Stomach (tissue), 9 donors: ENCODE data around the gene SPARC. TPM values are rescaled to one million over a fixed set of nuclear protein-coding genes. Genes with fewer than 3 reads are reported as not detected.
"Not testable (repeated sequence)": the region's sequence is repeated elsewhere in the genome, so short reads cannot be mapped to it uniquely, and the experiment has no call there.

Experiments
- DNase-seq, 2 donors: peaks; one replicate each; pipeline versions ENCODE4 v3.0.0 to v3.0.0-alpha.2; 2013 to 2019
- H3K27ac ChIP-seq, 5 donors: fragments of 200-600 bp in 4 of 5; sonication (generic) in 4 of 5; one replicate each; pipeline ENCODE4 v1.5.1; 2013 to 2019; ENCODE audit warnings: mild to moderate bottlenecking in 1 of 5, moderate library complexity in 1 of 5
- H3K27me3 ChIP-seq, 3 donors: fragments of 200-600 bp; sonication (generic); one replicate each; pipeline ENCODE4 v1.5.1; 2017 to 2019; ENCODE audit warnings: mixed run types in 1 of 3
- H3K36me3 ChIP-seq, 4 donors: fragments of 200-600 bp; sonication (generic); 1 replicate in 3 of 4; 2 replicates in 1 of 4; pipeline ENCODE4 v1.5.1; 2016 to 2019
- H3K4me1 ChIP-seq, 4 donors: fragments of 200-600 bp; sonication (generic); one replicate each; pipeline ENCODE4 v1.5.1; 2016 to 2019
- H3K4me3 ChIP-seq, 4 donors: fragments of 200-600 bp; sonication (generic) in 3 of 4; one replicate each; pipeline ENCODE4 v1.5.1; 2016 to 2019; ENCODE audit warnings: mild to moderate bottlenecking in 1 of 4
- H3K9me3 ChIP-seq, 4 donors: fragments of 200-600 bp; sonication (generic); one replicate each; pipeline ENCODE4 v1.5.1; 2016 to 2019
- CTCF ChIP-seq, 7 experiments: fragments of 450-650 bp in 4 of 7; fragments of 200-600 bp in 3 of 7; sonication (generic) in 3 of 7; IDR thresholded peaks; one replicate each; pipeline ENCODE4 v1.5.1; 2016 to 2019; ENCODE audit warnings: antibody characterized with exemption in 7 of 7, control low read depth in 2 of 7, mild to moderate bottlenecking in 1 of 7
- EP300 ChIP-seq: sonication (generic); formaldehyde crosslinking; IDR thresholded peaks from one replicate; pipeline ENCODE4 v1.6.1; 2017; ENCODE audit warnings: antibody characterized with exemption
- POLR2A ChIP-seq, 4 donors: fragments of 450-650 bp; IDR thresholded peaks; one replicate each; pipeline ENCODE4 v1.6.1; 2016; ENCODE audit warnings: antibody characterized with exemption in 4 of 4, control low read depth in 2 of 4, mild to moderate bottlenecking in 1 of 4, moderate library complexity in 1 of 4
- POLR2AphosphoS5 ChIP-seq, 3 donors: sonication (generic); formaldehyde crosslinking; IDR thresholded peaks; one replicate each; pipeline ENCODE4 v1.6.1; 2016; ENCODE audit warnings: antibody characterized with exemption in 3 of 3
- WGBS, 5 donors: extraction: QIAGEN DNeasy Blood & Tissue Kit in 3 of 5; methylation state at CpG; one replicate each; pipeline versions ENCODE4 v1.1.5 to v1.1.7; 2013 to 2018; 5-methylcytosine and 5-hydroxymethylcytosine counted together
- intact Hi-C: fragments of 100-400 bp; cut with DNase I; formaldehyde crosslinking; loops from one replicate; pipeline ENCODE4 v1.15.1; 2023; ENCODE audit warnings: low total_unique reads
- polyA plus RNA-seq, 3 donors: library from polyadenylated mRNA; stranded (reverse); fragments of 200-250 nt; gene quantifications; one replicate each; pipeline ENCODE4 v1.2.3, GENCODE V29; 2013
- total RNA-seq, 5 donors: library from RNA; depleted of rRNA; stranded (reverse); fragments of >200 nt; gene quantifications; one replicate each; pipeline versions ENCODE4 v1.1.0 to v1.2.3, GENCODE V29; 2014 to 2016
- donor health status: healthy with polysubstance abuse.
- donor health status: Bipolar disorder and iron deficiency.
- donor health status: healthy.

Gene SPARC
- total and polyA plus RNA-seq, 8 donors: 36.2 to 1,348 (median 94.7) TPM

GRCh38 chr5:151691706-151692105, 5.0 kb upstream of the SPARC start:
- H3K36me3 ChIP-seq: no peaks in the 10 kb centered on the region
- no peak overlapping the region for H3K27ac ChIP-seq
- no peaks in the 10 kb centered on the region for H3K9me3 ChIP-seq
- H3K27me3 ChIP-seq: peaks cover 0 to 6% (median 4%) of the 10 kb centered on the region in 3 donors
- H3K4me1 ChIP-seq: peaks cover 0 to 14% (median 6%) of the 10 kb centered on the region in 4 donors
- intact Hi-C loops: no loop called here
- no peak overlapping the region for H3K4me3 ChIP-seq
- WGBS, 5 donors: 79 to 93% (median 86%) methylated on average over 3 of the region's 3 CpGs
- no peak for DNase-seq
- TF ChIP-seq CTCF (IDR thresholded peaks at IDR 0.05): no peak

GRCh38 chr5:151689591-151689990, 2.9 kb upstream of the SPARC start:
- Histone ChIP-seq H3K4me1 (peaks cover 0 to 16% (median 5%) of the 10 kb centered on the region in 4 donors), H3K27me3 (peaks cover 0 to 14% (median 12%) of the 10 kb centered on the region in 3 donors)
- H3K36me3 ChIP-seq, intact Hi-C loops, H3K4me3 ChIP-seq, H3K27ac ChIP-seq, H3K9me3 ChIP-seq, DNase-seq: not testable (repeated sequence)
- WGBS, 5 donors: 79 to 91% (median 87%) methylated on average over 8 of the region's 8 CpGs

- Histone ChIP-seq H3K9me3 (no peaks in the 10 kb centered on the region), H3K27ac (peak overlapping the region in 2 of 5 donors; percentile 87 to 89), H3K36me3 (no peaks in the 10 kb centered on the region), H3K4me1 (peaks cover 0 to 28% (median 11%) of the 10 kb centered on the region in 4 donors), H3K27me3 (peaks cover 0 to 14% (median 12%) of the 10 kb centered on the region in 3 donors), H3K4me3 (no peak overlapping the region)
- no peak for DNase-seq
- no peak for TF ChIP-seq CTCF (IDR thresholded peaks at IDR 0.05)
- no peak for TF ChIP-seq EP300
- TF ChIP-seq POLR2A (IDR thresholded peaks at IDR 0.05): no peak
- intact Hi-C loops: no loop called here
- WGBS, 5 donors: 85 to 95% (median 92%) methylated on average over 3 of the region's 3 CpGs
Measured at GRCh38 chr5:151688436-151688835, 1.7 kb upstream of the SPARC start.

- intact Hi-C loops: no loop called here
- WGBS, 5 donors: 29 to 38% (median 32%) methylated on average over 10 of the region's 10 CpGs
- TF ChIP-seq EP300 (no peak), POLR2A (IDR thresholded peaks at IDR 0.05) (no peak), CTCF (IDR thresholded peaks at IDR 0.05) (no peak), POLR2AphosphoS5 (IDR thresholded peaks at IDR 0.05) (no peak)
- H3K4me1 ChIP-seq: peaks cover 9 to 51% (median 32%) of the 10 kb centered on the region in 4 donors
- DNase-seq: peak in 1 of 2 donors; percentile 53
- peak overlapping the region; percentile 60 to 89 (median 86) for H3K27ac ChIP-seq
- peaks cover 0 to 14% (median 12%) of the 10 kb centered on the region in 3 donors for H3K27me3 ChIP-seq
- H3K4me3 ChIP-seq: peak overlapping the region; percentile 50 to 58 (median 55)
- H3K9me3 ChIP-seq: no peaks in the 10 kb centered on the region
- H3K36me3 ChIP-seq: peaks cover 0 to 7% (median 0%) of the 10 kb centered on the region in 4 donors
Measured at GRCh38 chr5:151685749-151686673, 704 bp downstream of the SPARC start.
